Amygdala (tissue), 56 donors: ENCODE measurements around the gene OR4E1.
"Not testable (repeated sequence)": the region's sequence is repeated elsewhere in the genome, so short reads cannot be mapped to it uniquely, and the experiment has no call there.

Experiments used
- DNase-seq, 56 donors: peaks; one replicate each; lab custom pipeline; 2025; lab: John Stamatoyannopoulos, UW

Gene OR4E1

DNA sequence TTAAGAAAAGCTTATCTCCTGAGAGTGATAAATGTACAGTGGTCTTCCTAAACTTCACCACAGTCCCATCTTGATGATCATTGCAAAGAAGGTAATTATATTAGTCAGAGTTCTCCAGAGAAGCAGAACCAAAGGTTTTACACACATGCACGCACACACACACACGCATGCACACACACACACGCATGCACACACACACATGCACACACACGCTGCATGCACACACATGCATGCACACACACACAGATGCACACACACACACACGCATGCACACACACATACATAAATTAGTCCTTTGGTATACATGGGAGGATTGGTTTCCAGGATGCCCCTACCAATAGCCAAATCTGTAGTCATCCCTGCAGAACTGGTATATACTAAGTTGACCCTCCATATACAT lies 19.4 kb downstream of the OR4E1 start:
- no peak for DNase-seq

DNA sequence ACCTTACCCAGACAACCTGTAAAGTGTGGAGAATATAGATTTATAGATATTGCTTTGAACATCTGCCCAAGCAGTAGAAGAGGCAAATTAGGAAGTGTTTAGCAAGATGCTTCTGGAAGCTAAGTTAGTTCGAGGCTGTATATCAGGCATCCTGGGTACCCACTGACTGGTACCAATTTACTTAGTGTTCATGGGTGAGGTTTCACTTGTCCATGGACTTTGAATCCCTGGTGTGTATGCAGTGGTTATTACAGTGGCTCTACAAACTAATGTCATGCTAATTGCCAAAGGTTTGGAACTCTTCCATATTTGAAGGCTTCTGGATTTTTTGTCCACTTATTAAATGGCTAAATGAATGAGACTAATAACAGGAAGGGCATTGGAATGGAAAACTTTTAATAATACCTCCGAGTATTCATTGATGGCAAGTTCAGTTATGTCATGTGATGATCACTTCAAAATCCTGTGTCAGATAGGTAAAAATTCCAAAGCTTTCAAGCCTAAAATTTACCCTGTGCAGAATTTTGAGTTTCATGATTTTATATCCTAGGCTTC lies 20.2 kb downstream of the OR4E1 start, which contains the start of gene OR4E2:
Gene OR4E2 (plus strand): TSS at position 505 of the 555 bp plus-strand sequence. CDS start 11,248 bp downstream, outside the sequence.
- no peak for DNase-seq

DNA sequence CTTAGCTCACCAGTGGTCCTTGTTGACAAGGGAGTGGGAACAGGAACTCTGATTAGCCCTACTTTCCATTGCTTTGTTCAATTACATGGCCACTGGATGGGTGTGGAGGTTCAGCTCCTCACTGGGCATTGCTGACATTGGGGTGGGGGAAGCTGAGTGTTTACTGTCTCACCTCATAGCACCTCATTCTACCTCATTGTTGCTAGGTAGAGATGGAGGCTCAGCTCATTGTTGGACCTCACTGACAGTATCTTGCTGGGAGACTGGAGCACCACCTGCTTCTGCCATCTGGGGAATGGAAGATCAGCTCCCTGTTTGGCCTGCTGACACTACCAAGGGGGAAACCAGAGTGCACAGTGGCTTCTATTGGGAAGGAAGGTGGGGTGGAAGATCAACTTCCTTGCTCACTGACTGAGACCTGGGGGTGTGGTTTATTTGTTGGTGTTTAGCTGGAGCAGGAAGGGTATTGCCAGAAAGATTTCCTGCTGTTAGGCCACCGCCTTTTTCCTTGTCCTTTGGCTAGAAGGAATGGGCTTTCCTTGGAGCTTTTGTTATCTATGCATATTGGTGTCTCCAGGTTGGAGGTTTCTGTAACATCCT lies 21.3 kb downstream of the OR4E1 start:
- no peak for DNase-seq

DNA sequence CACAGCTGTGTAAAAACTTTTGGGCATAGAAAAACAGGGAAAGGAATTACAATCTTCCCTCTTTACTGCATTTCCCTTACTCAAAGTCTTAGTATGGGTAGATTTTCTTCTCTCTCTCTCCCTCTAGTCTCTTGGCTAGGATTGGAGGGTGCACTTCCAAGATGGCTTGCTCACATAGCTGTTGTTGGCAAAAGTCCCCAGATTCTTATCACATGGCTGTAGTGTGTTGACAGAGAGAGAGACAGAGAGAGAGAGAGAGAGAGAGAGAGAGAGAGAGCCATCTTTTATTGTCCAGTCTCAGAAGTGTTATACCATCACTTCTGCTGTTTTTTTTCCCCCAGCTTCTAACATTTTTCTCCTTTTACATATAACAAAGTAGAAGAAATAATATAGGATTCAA lies 26.2 kb downstream of the OR4E1 start:
- no peak for DNase-seq

DNA sequence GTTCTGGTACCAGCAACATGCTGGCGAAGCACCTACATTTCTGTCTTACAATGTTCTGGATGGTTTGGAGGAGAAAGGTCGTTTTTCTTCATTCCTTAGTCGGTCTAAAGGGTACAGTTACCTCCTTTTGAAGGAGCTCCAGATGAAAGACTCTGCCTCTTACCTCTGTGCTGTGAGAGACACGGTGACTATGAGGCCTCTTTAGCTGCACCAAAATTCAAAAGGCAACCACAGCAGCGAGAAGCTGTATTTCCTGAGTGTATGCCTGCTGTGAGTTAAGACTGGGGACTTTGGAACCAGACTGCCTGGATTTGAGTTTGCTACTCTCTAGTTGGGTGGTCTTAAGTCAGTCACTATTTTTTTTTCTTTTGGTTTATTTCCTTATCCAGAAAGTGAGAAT lies 30.2 kb downstream of the OR4E1 start:
- DNase-seq: no peak

DNA sequence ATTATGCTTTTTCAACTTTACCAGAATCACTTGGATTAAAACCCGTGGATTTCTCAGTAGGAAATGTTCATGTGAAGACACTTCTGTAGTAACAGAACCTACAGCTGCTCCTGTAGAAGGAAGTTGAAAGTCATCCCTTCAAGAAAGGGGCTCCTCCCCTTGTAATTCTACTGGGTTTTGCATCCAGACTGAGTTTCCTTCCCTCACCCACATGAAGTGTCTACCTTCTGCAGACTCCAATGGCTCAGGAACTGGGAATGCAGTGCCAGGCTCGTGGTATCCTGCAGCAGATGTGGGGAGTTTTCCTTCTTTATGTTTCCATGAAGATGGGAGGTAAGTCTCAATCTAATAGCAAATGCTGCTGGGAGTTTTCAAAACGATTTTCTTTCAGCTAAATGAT lies 30.9 kb downstream of the OR4E1 start:
- DNase-seq: no peak

DNA sequence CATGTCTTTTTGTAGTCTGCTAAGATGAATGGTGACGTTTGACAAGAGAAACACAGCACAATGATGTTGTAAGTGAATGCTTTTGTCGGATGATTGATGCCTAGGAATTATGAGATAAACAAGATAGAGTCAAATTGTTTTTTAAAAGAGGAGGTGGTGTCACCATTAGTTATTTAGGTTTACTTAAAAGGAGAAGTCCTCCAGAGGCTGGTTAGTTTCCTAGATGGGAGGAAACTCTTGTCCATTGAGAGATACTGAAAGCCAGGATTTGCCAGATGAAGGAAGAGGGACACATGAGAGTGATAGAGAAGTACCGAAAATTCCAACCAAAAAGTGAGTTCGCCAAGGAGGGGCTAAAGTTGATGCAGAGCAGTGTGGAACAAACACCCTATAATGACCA lies 38.8 kb downstream of the OR4E1 start, which contains the start of gene OR10G2:
Gene OR10G2 (minus strand): TSS at position 101 of the 400 bp plus-strand sequence. CDS start 98 bp downstream, at position 3.
- no peak for DNase-seq

DNA sequence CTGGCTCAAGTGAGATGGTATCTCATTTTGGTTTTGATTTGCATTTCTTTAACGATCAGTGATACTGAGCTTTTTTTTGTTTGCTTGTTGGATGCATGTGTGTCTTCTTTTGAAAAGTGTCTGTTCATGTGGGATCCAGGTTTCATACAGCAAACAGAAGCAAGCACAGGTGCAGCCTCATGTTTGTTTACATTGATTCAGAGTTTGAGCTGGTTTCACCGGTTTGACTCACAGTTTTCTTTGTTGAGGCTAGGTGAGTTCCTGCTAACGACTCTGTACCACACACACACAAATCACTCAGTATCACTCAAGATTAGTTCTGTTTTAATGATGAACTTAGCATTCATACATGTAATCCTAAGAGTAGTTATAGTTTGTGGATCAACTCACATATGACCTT lies 42.5 kb downstream of the OR4E1 start:
- DNase-seq: no peak

DNA sequence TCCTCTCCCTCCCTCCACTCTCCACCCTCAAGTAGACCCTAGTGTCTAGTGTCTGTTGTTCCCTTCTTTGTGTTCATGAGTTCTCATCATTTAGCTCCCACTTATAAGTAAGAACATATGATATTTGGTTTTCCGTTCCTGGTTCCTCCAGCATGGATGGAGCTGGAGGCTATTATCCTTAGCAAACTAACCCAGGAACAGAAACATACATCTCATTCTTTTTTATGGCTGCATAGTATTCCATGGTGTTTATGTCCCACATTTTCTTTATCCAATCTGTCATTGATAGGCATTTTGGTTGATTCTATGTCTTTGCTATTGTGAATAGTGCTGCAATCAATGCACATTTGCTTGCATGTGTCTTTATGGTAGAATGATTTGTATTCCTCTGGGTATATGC lies 43.1 kb downstream of the OR4E1 start:
- not testable (repeated sequence) for DNase-seq

DNA sequence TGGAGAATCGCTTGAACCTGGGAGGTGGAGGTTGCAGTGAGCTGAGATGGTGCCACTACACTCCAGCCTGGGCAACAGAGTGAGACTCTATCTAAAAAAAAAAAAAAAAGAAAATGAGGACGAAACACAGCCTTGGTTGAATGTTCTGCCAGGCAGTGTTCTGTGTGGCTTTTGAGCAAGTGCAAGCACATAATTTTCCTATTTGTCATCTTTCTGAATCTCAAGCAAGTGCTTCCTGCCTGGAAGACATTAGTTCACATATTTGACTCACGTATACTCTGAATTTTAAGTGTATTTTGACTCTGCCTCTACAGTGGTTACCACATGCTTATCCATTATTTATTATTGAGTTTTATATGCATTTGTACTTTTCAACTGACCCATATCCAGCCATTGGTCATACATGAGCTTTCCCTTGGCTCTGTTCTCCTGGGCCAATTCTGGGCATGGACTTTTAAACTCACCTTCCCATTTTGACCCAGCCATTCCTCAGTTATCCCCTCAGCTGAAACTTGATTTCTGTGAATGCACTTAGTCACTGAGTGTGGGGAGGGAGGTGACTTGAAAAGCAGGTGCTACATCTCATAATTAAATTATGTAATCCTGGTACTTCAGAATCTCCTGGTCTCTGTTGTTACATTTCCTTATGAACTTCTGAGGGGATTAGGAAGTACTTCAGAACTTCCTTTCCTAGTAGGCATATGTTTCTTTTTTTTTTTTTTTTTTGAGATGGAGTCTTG lies 47.0 kb downstream of the OR4E1 start:
- no peak for DNase-seq
